GM18519 (cell line): ENCODE data around the gene LRRC7.

ENCODE experiments used
- ATAC-seq: cut with Tn5 transposase; IDR thresholded peaks from one replicate; pipeline ENCODE4 v1.9.1; 2021; ENCODE audit warnings: mild to moderate bottlenecking, moderate library complexity; ENCODE audit not compliant: unreplicated experiment, low FRiP score

Gene LRRC7

DNA sequence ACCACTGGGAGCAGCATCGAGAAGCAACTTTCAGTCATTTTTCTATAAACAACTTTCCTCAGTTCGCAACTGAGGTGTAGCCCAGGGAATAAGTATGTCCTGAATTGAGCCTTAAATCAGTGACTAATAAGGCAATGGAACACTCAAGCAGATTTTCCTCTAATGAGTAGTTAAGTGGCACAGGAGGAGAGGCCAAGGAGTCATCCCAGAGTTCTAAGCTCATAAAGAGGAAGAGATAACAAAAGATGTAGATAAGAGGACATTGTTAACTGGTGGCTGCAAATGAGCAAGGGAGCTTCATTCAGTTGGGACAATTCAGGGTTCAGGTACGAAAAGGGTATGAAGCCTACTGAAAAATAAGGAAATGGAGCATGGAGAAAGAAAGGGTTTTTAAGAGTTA is 573.2 kb downstream of the LRRC7 start:
- ATAC-seq, result no peak

GRCh38 chr1:70142075-70142474 is 574.4 kb downstream of the LRRC7 start:
- no peak for ATAC-seq

DNA sequence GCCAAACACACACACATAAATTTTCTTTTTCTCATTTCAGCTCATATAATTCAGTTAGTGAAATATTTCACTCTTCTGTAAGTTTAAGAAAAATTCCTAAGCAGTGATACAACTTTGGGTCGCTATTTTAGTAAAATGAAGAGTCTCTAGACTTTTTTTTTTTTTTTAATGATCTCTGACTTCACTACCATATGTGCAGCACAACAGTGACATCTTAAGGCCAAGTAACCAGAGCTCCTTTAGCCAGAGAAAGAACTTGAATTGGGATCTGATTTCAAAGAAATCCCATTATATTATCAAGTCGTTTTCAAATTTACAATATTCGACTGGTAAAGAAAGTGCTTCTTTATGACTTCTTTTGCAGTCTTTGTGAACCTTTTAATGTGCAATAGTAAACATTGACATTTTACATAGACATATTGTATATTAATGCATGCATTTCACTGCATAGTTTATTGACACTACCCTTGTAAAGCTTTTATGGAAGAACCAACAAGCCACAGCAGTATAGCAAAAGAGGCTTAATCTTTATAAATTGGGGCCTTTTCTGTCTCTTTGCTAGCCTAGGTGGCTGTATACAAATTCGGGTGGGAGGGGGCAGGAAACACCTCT is 575.4 kb downstream of the LRRC7 start:
- ATAC-seq, result no peak

DNA sequence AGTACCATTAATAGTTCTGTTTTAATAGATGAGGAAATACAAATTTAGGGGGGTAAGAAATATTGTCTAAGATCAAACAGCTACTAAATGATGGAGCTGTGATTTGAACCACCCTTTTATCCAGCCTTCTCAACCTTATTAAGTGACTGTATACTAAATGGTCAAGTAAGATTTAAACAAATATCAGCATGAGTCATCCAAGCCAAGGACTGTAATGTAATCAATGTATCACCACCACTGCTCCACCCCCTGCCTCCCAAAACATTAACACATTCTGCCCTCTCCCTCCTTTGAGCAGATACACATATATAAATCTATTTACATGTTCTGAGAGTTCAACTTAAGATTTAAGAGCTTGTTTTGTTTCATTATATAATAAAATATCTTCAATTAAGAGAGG is 578.8 kb downstream of the LRRC7 start:
- ATAC-seq, result no peak

- no peak for ATAC-seq
Observed at GRCh38 chr1:70150444-70150843, 582.7 kb downstream of the LRRC7 start.

- ATAC-seq, result no peak
Observed at GRCh38 chr1:70153739-70154138, 586.0 kb downstream of the LRRC7 start.

- ATAC-seq, result no peak
Observed at GRCh38 chr1:70156529-70157120, 588.9 kb downstream of the LRRC7 start.

DNA sequence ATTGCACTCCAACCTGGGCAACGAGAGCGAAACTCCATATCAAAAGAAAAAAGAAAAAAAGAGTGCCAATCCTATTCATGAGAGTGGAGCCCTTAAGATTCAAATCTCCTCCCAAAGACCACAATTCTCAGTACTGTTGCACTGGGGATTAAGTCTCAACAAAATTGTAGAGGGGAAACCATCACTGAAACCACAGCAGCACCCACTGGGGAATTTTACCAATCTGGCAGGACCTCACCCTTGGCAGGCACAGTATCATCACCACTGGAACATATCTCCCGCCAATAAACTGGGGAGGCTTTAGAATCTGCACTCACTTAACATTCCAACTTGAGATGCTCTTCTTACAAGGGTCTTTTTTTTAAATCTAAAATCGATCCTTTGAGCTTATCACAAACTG is 596.6 kb downstream of the LRRC7 start:
- no peak for ATAC-seq

GRCh38 chr1:70168283-70168682 is 600.6 kb downstream of the LRRC7 start:
- no peak for ATAC-seq

- no peak for ATAC-seq
Observed at GRCh38 chr1:70169018-70169839, 601.5 kb downstream of the LRRC7 start.

GRCh38 chr1:70171512-70171911 is 603.8 kb downstream of the LRRC7 start:
- ATAC-seq, result no peak
